ENCODE data around the gene ADA.
A peak's percentile ranks its signal among the peaks of the same experiment; 100 is the strongest.

- no peak for TF ChIP-seq CTCF (IDR thresholded peaks at IDR 0.05 in 2 of 3, conservative IDR thresholded peaks at IDR 0.05 in 1 of 3; ENCODE audit: insufficient read depth in 2 of 3, low read depth in 1 of 3, low read length in 3 of 3)
- no peak for TF ChIP-seq CREB1 (IDR thresholded peaks at IDR 0.05)
- TF ChIP-seq CREB1 (CRISPR knock-in tag; IDR thresholded peaks at IDR 0.05): no peak
- TF ChIP-seq POLR2A (conservative IDR thresholded peaks at IDR 0.05): no peak
- no peak for TF ChIP-seq ZNF184 (CRISPR knock-in tag; IDR thresholded peaks at IDR 0.05)
- TF ChIP-seq ZFX (CRISPR knock-in tag; IDR thresholded peaks at IDR 0.05): peak; percentile 62
- TF ChIP-seq POLR2AphosphoS2 (IDR thresholded peaks at IDR 0.05; ENCODE audit: low read length): no peak
- no peak for TF ChIP-seq ZNF146 (CRISPR knock-in tag; IDR thresholded peaks at IDR 0.05; ENCODE audit: unreplicated experiment)
Observed at GRCh38 chr20:44651684-44652423, at the start of gene ADA.
